Measurements from ENCODE around the gene GRAMD4. TPM values are rescaled to one million over a fixed set of nuclear protein-coding genes. Genes with fewer than 3 reads are reported as not detected.
"Not testable (repeated sequence)": the region's sequence is repeated elsewhere in the genome, so short reads cannot be mapped to it uniquely, and the experiment has no call there.

Gene GRAMD4
- total RNA-seq, 1 experiment from 2014 or later, result 29.0 TPM

- Histone ChIP-seq H4K20me1 (ENCODE audit: insufficient read depth, low read depth, low read length) (peaks cover 7% of the 10 kb centered on the region; the same call in 1 of the 2 replicates), H3K27me3 (ENCODE audit: low read length) (no peaks in the 10 kb centered on the region), H3K36me3 (ENCODE audit: insufficient read depth, low read length) (no peaks in the 10 kb centered on the region), H3K27ac (ENCODE audit: low read length) (no peak overlapping the region), H3K79me2 (ENCODE audit: low read length) (peaks cover 55% of the 10 kb centered on the region), H3K4me1 (ENCODE audit: low read length) (no peaks in the 10 kb centered on the region), H3K9ac (ENCODE audit: low read length) (no peak overlapping the region), H3K4me3 (ENCODE audit: low read length) (no peak overlapping the region), H3K9me2 (replicated peaks; ENCODE audit: insufficient read depth, low read length) (no peaks in the 10 kb centered on the region; the same call in 1 of the 2 replicates), H3K4me2 (ENCODE audit: low read depth, low read length, poor library complexity, severe bottlenecking) (no peak overlapping the region), H3K9me3 (ENCODE audit: low read length) (no peaks in the 10 kb centered on the region), H2AFZ (ENCODE audit: low read length) (no peak overlapping the region)
- DNase-seq, result no peak
Observed at GRCh38 chr22:46646531-46647215, 26.5 kb downstream of the GRAMD4 start.

GRCh38 chr22:46648225-46648820 lies 28.1 kb downstream of the GRAMD4 start:
- not testable (repeated sequence) for H3K9me3 ChIP-seq (ENCODE audit: low read length); H3K4me3 ChIP-seq (ENCODE audit: low read length); H2AFZ ChIP-seq (ENCODE audit: low read length); H3K27me3 ChIP-seq (ENCODE audit: low read length); H3K36me3 ChIP-seq (ENCODE audit: insufficient read depth, low read length); H3K27ac ChIP-seq (ENCODE audit: low read length); H4K20me1 ChIP-seq (ENCODE audit: insufficient read depth, low read depth, low read length); H3K4me1 ChIP-seq (ENCODE audit: low read length); H3K9ac ChIP-seq (ENCODE audit: low read length); DNase-seq; H3K9me2 ChIP-seq (replicated peaks; ENCODE audit: insufficient read depth, low read length); H3K4me2 ChIP-seq (ENCODE audit: low read depth, low read length, poor library complexity, severe bottlenecking)
- H3K79me2 ChIP-seq (ENCODE audit: low read length), result peaks cover 67% of the 10 kb centered on the region

- H3K4me3 ChIP-seq (ENCODE audit: low read length), result no peak overlapping the region
- DNase-seq, result no peak
- H3K4me2 ChIP-seq (ENCODE audit: low read depth, low read length, poor library complexity, severe bottlenecking), result no peak overlapping the region
- no peaks in the 10 kb centered on the region for H3K36me3 ChIP-seq (ENCODE audit: insufficient read depth, low read length)
- H3K9ac ChIP-seq (ENCODE audit: low read length), result no peak overlapping the region
- H3K4me1 ChIP-seq (ENCODE audit: low read length), result peaks cover 13% of the 10 kb centered on the region
- no peak overlapping the region for H3K27ac ChIP-seq (ENCODE audit: low read length)
- H3K79me2 ChIP-seq (ENCODE audit: low read length), result peaks cover 60% of the 10 kb centered on the region
- no peaks in the 10 kb centered on the region for H3K27me3 ChIP-seq (ENCODE audit: low read length)
- H3K9me3 ChIP-seq (ENCODE audit: low read length), result no peaks in the 10 kb centered on the region
- H4K20me1 ChIP-seq (ENCODE audit: insufficient read depth, low read depth, low read length), result peaks cover 7% of the 10 kb centered on the region; the same call in 1 of the 2 replicates
- H2AFZ ChIP-seq (ENCODE audit: low read length), result no peak overlapping the region
- no peaks in the 10 kb centered on the region; the same call in 1 of the 2 replicates for H3K9me2 ChIP-seq (replicated peaks; ENCODE audit: insufficient read depth, low read length)
Observed at GRCh38 chr22:46649141-46650077, 29.2 kb downstream of the GRAMD4 start.

GRCh38 chr22:46650078-46650810 lies 30.1 kb downstream of the GRAMD4 start:
- Histone ChIP-seq H3K9ac (ENCODE audit: low read length) (no peak overlapping the region), H3K27ac (ENCODE audit: low read length) (no peak overlapping the region), H2AFZ (ENCODE audit: low read length) (no peak overlapping the region), H3K9me2 (replicated peaks; ENCODE audit: insufficient read depth, low read length) (no peaks in the 10 kb centered on the region; the same call in 1 of the 2 replicates), H3K9me3 (ENCODE audit: low read length) (no peaks in the 10 kb centered on the region), H3K4me2 (ENCODE audit: low read depth, low read length, poor library complexity, severe bottlenecking) (no peak overlapping the region), H3K36me3 (ENCODE audit: insufficient read depth, low read length) (no peaks in the 10 kb centered on the region), H3K4me1 (ENCODE audit: low read length) (peaks cover 13% of the 10 kb centered on the region), H3K27me3 (ENCODE audit: low read length) (no peaks in the 10 kb centered on the region), H3K4me3 (ENCODE audit: low read length) (no peak overlapping the region), H4K20me1 (ENCODE audit: insufficient read depth, low read depth, low read length) (peaks cover 7% of the 10 kb centered on the region; the same call in 1 of the 2 replicates), H3K79me2 (ENCODE audit: low read length) (peaks cover 60% of the 10 kb centered on the region)
- DNase-seq, result no peak

GRCh38 chr22:46651316-46651715 lies 31.1 kb downstream of the GRAMD4 start:
- H3K4me1 ChIP-seq (ENCODE audit: low read length), result peaks cover 13% of the 10 kb centered on the region
- H3K27ac ChIP-seq (ENCODE audit: low read length), result no peak overlapping the region
- H3K36me3 ChIP-seq (ENCODE audit: insufficient read depth, low read length), result no peaks in the 10 kb centered on the region
- H3K9ac ChIP-seq (ENCODE audit: low read length), result no peak overlapping the region
- no peaks in the 10 kb centered on the region for H3K27me3 ChIP-seq (ENCODE audit: low read length)
- H3K4me2 ChIP-seq (ENCODE audit: low read depth, low read length, poor library complexity, severe bottlenecking), result no peak overlapping the region
- no peak overlapping the region for H3K4me3 ChIP-seq (ENCODE audit: low read length)
- H3K79me2 ChIP-seq (ENCODE audit: low read length), result peaks cover 49% of the 10 kb centered on the region
- peaks cover 7% of the 10 kb centered on the region; the same call in 1 of the 2 replicates for H4K20me1 ChIP-seq (ENCODE audit: insufficient read depth, low read depth, low read length)
- no peaks in the 10 kb centered on the region for H3K9me3 ChIP-seq (ENCODE audit: low read length)
- H2AFZ ChIP-seq (ENCODE audit: low read length), result no peak overlapping the region
- H3K9me2 ChIP-seq (replicated peaks; ENCODE audit: insufficient read depth, low read length), result no peaks in the 10 kb centered on the region; the same call in 1 of the 2 replicates
- DNase-seq, result no peak

GRCh38 chr22:46652081-46652846 lies 32.1 kb downstream of the GRAMD4 start:
- Histone ChIP-seq H3K27me3 (ENCODE audit: low read length) (no peaks in the 10 kb centered on the region), H3K9ac (ENCODE audit: low read length) (no peak overlapping the region), H3K9me2 (replicated peaks; ENCODE audit: insufficient read depth, low read length) (no peaks in the 10 kb centered on the region; the same call in 1 of the 2 replicates), H3K27ac (ENCODE audit: low read length) (no peak overlapping the region), H3K4me1 (ENCODE audit: low read length) (peaks cover 13% of the 10 kb centered on the region), H3K36me3 (ENCODE audit: insufficient read depth, low read length) (no peaks in the 10 kb centered on the region), H4K20me1 (ENCODE audit: insufficient read depth, low read depth, low read length) (peaks cover 7% of the 10 kb centered on the region; the same call in 1 of the 2 replicates), H3K9me3 (ENCODE audit: low read length) (no peaks in the 10 kb centered on the region), H2AFZ (ENCODE audit: low read length) (no peak overlapping the region), H3K79me2 (ENCODE audit: low read length) (peaks cover 45% of the 10 kb centered on the region), H3K4me3 (ENCODE audit: low read length) (no peak overlapping the region), H3K4me2 (ENCODE audit: low read depth, low read length, poor library complexity, severe bottlenecking) (no peak overlapping the region)
- no peak for DNase-seq

- Histone ChIP-seq H3K9ac (ENCODE audit: low read length) (no peak overlapping the region), H3K27me3 (ENCODE audit: low read length) (no peaks in the 10 kb centered on the region), H3K4me1 (ENCODE audit: low read length) (peaks cover 13% of the 10 kb centered on the region), H3K36me3 (ENCODE audit: insufficient read depth, low read length) (no peaks in the 10 kb centered on the region), H3K27ac (ENCODE audit: low read length) (no peak overlapping the region), H3K4me2 (ENCODE audit: low read depth, low read length, poor library complexity, severe bottlenecking) (no peak overlapping the region), H3K9me3 (ENCODE audit: low read length) (no peaks in the 10 kb centered on the region), H2AFZ (ENCODE audit: low read length) (no peak overlapping the region), H3K9me2 (replicated peaks; ENCODE audit: insufficient read depth, low read length) (no peaks in the 10 kb centered on the region; the same call in 1 of the 2 replicates), H3K4me3 (ENCODE audit: low read length) (no peak overlapping the region), H3K79me2 (ENCODE audit: low read length) (peaks cover 39% of the 10 kb centered on the region), H4K20me1 (ENCODE audit: insufficient read depth, low read depth, low read length) (peaks cover 7% of the 10 kb centered on the region; the same call in 1 of the 2 replicates)
- no peak for DNase-seq
Observed at GRCh38 chr22:46652847-46653331, 32.7 kb downstream of the GRAMD4 start.
